ENCODE measurements around the gene GPC1. TPM values are rescaled to one million over a fixed set of nuclear protein-coding genes. Genes with fewer than 3 reads are reported as not detected.
"Not testable (repeated sequence)": the region's sequence is repeated elsewhere in the genome, so short reads cannot be mapped to it uniquely, and the experiment has no call there.

The GPC1 gene
- total RNA-seq, 1 experiment from 2014 or later, result 177 TPM

DNA sequence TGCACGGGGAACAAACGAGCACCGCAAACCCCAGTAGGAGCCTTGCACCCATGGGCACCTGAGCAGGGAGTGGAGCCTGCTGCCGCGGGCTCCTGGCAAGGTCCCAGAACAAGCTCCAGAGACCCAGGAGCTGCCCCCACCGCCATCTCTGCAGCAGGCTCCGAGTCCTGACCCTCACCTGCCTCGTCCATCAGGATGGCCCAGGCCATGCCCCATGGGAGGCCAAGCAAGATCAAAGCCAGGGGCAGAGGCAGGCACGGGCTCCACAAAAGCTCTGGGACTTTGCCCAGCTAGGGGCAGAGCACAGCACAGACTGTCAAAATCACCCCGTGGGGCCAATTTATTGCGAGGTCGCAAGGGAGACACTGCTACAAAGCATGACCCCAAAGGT is 43.6 kb downstream of the GPC1 start:
- H3K36me3 ChIP-seq, result peaks cover 6% of the 10 kb centered on the region
- no peak for DNase-seq
- H3K27me3 ChIP-seq, result no peaks in the 10 kb centered on the region
- H3K4me3 ChIP-seq, result no peak overlapping the region
- H3K9me3 ChIP-seq, result peaks cover 5% of the 10 kb centered on the region

DNA sequence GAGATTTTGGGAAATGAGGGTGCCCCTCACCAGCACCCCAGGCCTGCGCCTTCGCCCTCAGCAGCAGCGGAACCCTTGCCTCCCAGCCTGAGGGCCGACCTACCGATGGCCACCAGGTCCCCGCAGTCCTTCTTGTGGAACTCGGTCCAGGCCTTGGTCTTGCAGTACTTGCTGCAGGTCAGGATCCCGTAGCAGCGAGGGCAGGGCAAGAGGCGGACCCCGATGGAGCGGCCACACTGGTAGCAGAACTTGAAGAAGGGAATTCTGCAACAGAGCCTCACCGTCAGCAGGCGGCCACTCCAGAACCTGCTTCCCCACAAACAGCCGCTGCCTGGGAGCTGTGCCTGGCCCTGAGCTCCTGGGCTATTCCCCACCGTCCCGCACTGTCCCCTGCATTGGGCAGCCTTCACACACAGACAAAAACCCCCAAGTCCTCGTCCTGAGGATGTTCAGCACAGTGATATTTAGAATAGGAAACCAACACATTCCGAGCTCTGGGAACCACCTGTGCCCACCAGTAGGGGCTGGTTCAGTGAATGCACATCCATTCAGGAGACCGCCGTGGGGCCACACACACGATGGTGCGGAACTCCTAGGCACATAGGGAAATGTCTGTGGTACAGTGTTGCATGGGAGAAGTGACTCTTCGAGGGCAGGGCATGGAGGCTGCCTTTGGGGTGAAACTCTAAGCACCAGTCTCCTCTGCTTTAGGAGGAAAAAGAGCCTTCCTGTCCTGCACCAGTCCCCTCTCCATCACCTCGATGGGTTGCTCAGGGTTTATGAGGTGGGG is 45.6 kb downstream of the GPC1 start:
- no peak for DNase-seq
- H3K4me3 ChIP-seq, result no peak overlapping the region
- H3K27me3 ChIP-seq, result no peaks in the 10 kb centered on the region
- peaks cover 7% of the 10 kb centered on the region for H3K9me3 ChIP-seq
- H3K36me3 ChIP-seq, result peaks cover 5% of the 10 kb centered on the region

DNA sequence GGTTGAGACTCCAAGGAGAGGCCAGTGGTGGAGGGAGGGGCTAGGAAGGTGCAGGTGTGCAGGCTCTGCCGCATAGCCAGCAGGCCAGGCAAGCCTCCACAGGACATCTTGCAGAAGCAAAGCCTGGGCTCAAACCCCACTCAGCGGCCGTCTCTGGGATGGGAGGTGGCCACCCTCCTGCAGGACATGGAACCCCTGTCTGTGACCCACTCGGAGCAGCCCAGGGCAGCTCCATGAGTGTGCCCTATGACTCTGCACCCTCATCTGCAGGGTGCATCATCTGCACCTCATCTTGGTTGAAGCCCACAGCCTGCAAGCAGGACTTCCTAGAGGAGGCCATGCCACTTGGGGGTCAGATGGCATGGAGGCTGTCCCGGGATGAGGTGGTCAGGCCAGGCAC is 46.3 kb downstream of the GPC1 start:
- Histone ChIP-seq H3K27me3 (no peaks in the 10 kb centered on the region), H3K36me3 (peaks cover 4% of the 10 kb centered on the region), H3K4me3 (no peak overlapping the region), H3K9me3 (peaks cover 6% of the 10 kb centered on the region)
- DNase-seq, result no peak

DNA sequence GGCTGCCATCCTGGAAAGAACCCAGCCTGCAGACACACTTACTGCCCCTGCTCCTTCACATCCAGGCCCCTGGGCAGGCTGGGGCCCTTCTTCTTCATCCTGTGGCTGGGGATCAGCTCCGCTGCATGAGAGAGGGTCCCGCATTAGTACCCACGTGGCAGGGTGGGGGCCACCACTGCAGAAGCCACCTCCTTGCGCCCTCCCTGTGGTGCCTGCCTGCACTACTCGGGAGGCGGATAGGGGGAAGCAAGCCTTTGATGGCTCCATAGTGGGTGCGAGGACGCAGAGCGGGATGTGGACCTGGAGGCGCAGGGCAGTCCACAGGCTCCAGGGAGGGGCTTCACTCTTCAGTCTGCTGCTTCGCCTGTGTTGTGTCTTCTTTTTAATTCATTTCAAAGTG is 46.7 kb downstream of the GPC1 start:
- no peak for DNase-seq
- no peak overlapping the region for H3K4me3 ChIP-seq
- H3K36me3 ChIP-seq, result peaks cover 4% of the 10 kb centered on the region
- H3K27me3 ChIP-seq, result no peaks in the 10 kb centered on the region
- peaks cover 7% of the 10 kb centered on the region for H3K9me3 ChIP-seq

DNA sequence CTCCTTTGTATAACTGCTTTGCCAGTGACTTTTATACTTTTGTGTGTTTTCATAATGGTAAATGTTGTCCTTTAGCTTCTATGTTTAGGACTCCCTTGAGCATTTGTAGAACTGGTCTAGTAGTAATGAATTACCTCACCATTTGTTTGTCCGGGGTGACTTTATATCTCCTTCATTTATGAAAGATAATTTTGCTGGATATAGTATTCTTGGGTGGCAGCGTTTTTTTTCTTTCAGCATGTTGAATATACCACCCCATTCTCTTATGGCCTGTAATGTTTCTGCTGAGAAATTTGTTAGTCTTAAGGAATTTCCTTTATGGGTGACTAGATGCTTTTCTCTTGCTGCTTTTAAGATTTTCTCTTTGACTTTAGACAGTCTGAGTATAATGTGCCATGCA is 56.0 kb downstream of the GPC1 start:
- Histone ChIP-seq H3K36me3 (peaks cover 11% of the 10 kb centered on the region), H3K9me3 (peaks cover 39% of the 10 kb centered on the region), H3K27me3 (no peaks in the 10 kb centered on the region), H3K4me3 (no peak overlapping the region)
- no peak for DNase-seq

DNA sequence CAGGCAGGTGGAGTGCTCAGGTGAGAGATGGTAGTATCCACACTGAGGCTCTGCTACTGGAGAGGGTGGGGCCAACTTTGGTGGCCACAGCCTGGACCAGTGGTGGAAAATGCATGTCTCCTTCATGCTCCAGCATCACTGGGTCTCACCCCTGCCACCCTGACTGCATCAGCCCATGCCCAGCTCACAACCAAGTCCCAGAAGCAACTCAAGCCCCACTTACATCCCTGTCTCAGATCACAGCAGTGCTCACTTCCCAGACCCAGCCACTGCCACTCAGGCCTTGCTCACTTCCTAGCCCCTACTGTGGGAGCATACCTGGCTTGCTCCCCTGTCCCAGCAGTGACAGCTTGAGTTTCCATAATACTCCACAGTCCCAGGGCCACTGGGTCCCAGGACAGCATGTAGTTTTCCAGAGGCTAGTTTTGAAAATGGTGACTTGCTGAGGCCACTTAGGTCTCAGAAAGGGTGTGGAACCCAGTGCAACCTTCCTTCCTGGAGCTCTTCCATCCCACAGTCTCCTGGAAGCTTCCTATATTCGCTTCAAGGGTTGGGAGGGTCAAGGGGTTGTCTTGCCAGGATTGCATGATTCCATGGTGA is 58.8 kb downstream of the GPC1 start:
- no peak for DNase-seq
- peaks cover 28% of the 10 kb centered on the region for H3K9me3 ChIP-seq
- no peaks in the 10 kb centered on the region for H3K27me3 ChIP-seq
- H3K36me3 ChIP-seq, result peaks cover 27% of the 10 kb centered on the region
- H3K4me3 ChIP-seq, result no peak overlapping the region

DNA sequence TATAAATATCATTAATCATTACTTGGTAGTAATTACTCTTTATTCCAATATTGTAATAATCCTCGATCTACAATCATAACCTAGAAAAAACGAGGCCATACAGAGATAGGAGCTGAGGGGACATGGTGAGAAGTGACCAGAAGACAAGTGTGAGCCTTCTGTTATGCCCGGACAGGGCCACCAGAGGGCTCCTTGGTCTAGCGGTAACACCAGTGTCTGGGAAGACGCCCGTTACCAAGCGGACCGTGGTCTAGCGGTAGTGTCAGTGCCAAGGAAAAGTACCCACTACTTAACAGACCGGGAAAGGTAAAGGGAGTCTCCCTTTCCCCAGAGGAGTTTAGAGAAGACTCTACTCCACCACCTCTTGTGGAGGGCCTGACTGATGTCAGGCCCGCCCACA is 59.5 kb downstream of the GPC1 start:
- not testable (repeated sequence) for H3K27me3 ChIP-seq, DNase-seq, H3K4me3 ChIP-seq
- peaks cover 27% of the 10 kb centered on the region for H3K36me3 ChIP-seq
- H3K9me3 ChIP-seq, result peaks cover 23% of the 10 kb centered on the region

DNA sequence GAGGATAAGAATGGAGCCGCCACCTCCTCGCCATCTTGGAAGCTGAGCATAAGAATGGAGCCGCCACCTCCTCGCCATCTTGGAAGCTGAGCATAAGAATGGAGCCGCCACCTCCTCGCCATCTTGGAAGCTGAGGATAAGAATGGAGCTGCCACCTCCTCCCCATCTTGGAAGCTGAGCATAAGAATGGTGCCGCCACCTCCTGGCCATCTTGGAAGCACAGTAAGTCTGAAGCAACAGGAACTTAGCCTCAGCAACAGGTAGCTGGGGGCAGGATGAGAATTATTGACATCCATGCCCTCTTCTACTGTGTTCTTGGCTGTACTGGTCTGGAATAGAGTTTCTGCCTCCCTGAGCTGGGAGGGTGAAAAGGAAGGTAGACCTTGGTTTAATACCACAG is 61.6 kb downstream of the GPC1 start:
- H3K4me3 ChIP-seq, H3K9me3 ChIP-seq, DNase-seq, H3K27me3 ChIP-seq: not testable (repeated sequence)
- peaks cover 27% of the 10 kb centered on the region for H3K36me3 ChIP-seq

DNA sequence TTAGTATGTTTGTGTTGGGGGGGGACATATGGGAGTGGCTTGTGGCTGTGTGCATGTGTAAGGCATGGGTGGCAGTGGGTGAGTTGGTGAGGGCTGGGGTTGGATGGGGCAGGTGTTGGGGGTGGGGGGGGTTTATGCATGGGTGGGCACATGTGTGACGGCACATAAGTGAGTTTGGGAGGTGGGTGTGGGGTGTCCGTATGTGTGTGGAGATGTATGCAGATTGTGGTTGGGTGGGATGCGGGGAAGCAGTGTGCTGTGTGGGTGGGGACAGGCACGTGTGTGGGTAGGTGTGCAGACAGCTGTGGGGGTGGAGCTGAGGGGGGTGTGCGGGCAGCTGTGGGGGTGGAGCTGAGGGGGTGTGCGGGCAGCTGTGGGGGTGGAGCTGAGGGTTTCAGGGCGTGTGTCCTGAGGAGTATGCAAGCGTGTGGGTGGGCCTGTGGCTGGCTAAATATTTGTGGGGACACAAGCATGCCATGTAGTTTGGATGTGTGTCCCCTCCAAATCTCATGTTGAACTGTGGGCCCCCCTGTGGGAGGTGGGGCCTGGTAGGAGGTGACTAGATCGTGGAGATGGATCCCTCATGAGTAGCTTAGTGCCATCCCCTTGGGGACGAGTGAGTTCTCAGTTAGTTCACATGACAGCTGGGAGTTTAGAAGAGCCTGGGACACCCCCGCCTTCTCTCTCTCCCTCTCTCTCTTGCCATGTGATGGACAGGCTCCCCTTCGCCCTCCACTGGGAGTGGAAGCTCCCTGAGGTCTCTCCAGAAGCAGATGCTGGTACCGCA is 62.9 kb downstream of the GPC1 start:
- H3K9me3 ChIP-seq, result peaks cover 2% of the 10 kb centered on the region
- H3K4me3 ChIP-seq, result no peak overlapping the region
- DNase-seq, result no peak
- H3K27me3 ChIP-seq, result no peaks in the 10 kb centered on the region
- H3K36me3 ChIP-seq, result peaks cover 27% of the 10 kb centered on the region

DNA sequence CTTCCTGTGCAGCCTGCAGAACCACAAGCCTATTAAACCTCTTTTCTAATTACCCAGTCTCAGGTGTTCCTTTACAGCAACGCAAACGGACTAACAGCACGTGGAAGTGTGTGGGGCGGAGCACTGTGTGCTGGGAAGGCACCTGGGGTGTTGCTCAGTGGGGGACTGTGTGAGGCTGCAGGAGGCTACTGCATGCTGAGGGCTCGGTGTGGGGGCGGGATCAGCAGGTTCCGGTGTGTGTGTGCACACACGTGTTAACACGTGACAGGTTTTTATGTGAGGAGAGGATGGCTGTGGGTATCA is 63.4 kb downstream of the GPC1 start:
- Histone ChIP-seq H3K4me3 (no peak overlapping the region), H3K9me3 (no peaks in the 10 kb centered on the region), H3K36me3 (peaks cover 27% of the 10 kb centered on the region), H3K27me3 (no peaks in the 10 kb centered on the region)
- DNase-seq, result no peak

DNA sequence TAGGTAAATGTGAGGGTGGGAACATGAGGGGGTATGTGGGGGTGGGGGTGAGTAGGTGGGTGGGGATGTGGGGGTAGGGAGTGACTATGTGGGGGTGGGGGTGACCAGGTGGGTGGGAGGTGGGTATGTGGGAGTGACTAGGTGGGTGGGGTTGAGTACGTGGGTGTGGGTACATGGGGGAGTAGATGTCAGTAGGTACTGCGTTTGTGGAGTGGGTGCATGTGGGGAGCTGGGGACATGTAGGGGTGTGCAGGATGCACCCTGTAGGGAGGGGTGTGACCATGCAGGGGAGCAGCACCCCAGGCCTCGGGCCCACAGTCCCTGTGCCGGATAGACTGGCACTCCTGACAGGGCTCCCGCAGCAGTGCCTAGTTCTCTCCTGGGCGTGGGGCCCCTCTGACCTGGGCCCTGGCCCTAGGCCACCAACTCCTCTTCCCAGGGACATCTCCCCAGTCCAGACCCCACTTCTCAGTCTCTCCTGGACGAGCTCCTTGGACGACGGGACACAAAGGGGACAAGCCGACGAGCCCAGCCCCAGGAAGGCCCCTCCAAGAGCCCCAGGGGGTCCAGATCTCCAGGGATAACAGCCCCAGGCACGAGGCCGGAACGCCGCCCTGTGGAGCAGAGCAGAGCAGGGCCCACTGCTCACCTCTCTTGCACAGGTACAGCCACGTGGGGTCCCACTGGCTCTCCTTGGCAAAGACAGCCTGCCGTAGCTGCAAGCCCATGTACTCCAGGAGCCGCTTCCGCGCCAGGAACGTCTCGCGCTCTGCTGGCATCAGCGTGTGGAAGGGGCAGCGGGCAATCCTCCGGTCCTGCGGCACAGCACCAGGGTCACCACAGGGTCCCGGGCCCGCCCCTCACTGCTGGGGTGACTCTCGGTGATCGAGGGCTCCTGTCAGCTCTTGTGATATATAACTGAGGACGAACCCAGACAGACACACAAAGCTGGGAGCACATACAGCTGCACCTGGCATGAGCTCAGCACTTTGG is 64.1 kb downstream of the GPC1 start:
- no peak for DNase-seq
- H3K36me3 ChIP-seq, result peaks cover 23% of the 10 kb centered on the region

DNA sequence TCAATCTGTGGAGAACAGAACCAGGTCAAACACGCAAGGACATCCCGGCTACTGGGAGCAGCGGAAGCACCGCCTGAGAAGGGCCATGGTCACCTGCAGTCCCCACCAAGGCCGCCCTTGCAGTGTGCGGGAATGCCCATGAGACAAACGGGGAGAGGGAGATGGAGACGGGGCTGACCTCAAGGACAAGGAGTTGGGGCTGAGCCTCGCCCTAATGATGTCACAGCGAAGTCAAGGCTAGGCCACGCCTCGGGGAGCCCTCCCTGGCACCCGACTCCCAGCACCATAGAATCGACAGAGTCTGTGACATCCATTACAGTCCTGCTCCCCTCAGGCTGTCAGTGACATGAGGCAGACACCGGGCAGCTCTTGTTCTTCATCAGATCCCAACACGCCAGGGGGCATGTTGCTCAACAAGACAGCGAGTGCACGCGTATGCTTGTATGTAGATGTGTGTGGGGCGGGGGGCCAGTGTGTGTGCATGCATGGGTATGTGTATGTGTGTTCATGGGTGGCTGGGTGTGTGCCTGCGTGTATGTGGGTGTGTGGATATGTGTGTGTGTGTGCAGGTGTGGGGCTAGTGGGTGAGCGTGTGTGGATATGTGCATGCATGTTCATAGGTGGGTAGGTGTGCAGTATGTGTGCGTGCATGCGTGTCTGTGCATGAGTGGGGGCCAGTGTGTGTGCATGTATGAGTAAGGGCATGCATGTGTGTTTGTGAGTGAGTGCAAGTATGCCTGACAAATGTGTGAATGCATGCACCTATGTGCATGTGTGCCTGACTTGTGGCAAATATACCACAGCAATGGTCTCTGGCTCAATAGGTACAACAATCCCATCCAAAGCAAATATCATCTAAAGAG is 65.3 kb downstream of the GPC1 start:
- H3K9me3 ChIP-seq, result no peaks in the 10 kb centered on the region
- no peak overlapping the region for H3K4me3 ChIP-seq
- peaks cover 21% of the 10 kb centered on the region for H3K36me3 ChIP-seq
- no peak for DNase-seq
- H3K27me3 ChIP-seq, result no peaks in the 10 kb centered on the region

More for the DNA sequence above, 64.1 kb downstream of the GPC1 start:
- Histone ChIP-seq H3K9me3 (no peaks in the 10 kb centered on the region), H3K27me3 (no peaks in the 10 kb centered on the region), H3K4me3 (no peak overlapping the region)

DNA sequence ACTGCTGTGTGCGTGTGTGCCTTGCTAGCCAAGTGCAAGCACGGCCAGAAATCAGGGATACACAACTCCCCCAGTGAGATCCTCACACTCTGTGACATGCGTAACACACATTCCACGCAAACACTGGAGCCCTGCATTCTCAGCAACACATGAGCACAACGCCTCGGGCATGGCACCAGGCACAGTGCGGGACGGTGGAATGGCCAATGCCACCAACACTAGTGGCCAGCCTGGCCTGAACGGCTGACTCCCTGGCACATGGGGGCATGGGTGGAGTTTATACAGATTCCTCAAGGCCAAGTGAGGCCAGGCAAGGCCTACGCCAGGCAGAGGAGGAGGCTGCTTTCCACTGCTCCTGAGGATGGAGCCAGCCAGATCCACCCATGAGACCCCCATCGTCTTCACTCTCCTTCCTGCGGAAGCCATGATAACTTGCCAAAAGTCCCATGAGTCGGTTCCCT is 66.1 kb downstream of the GPC1 start:
- Histone ChIP-seq H3K36me3 (peaks cover 15% of the 10 kb centered on the region), H3K4me3 (no peak overlapping the region), H3K27me3 (no peaks in the 10 kb centered on the region), H3K9me3 (no peaks in the 10 kb centered on the region)
- DNase-seq, result no peak

DNA sequence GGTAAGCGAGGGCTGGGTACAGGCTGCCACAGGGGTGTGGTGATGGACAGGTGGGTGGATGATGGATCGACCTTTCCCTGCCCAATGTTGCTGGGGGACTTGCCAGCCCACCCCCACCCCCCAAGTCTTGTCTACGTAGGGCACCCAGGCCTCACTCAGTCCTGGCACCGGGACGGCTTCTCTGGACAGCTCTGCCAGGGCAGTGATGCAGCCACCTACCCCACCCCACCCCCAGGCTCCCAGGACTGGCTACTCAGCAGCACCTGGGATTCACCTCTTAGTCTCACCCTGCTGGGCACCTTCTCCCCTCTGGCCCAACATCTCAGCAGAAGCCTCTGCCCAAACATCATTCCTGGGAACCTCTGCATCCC is 66.6 kb downstream of the GPC1 start:
- H3K4me3 ChIP-seq, result no peak overlapping the region
- no peaks in the 10 kb centered on the region for H3K27me3 ChIP-seq
- H3K36me3 ChIP-seq, result peaks cover 12% of the 10 kb centered on the region
- DNase-seq, result no peak
- no peaks in the 10 kb centered on the region for H3K9me3 ChIP-seq

DNA sequence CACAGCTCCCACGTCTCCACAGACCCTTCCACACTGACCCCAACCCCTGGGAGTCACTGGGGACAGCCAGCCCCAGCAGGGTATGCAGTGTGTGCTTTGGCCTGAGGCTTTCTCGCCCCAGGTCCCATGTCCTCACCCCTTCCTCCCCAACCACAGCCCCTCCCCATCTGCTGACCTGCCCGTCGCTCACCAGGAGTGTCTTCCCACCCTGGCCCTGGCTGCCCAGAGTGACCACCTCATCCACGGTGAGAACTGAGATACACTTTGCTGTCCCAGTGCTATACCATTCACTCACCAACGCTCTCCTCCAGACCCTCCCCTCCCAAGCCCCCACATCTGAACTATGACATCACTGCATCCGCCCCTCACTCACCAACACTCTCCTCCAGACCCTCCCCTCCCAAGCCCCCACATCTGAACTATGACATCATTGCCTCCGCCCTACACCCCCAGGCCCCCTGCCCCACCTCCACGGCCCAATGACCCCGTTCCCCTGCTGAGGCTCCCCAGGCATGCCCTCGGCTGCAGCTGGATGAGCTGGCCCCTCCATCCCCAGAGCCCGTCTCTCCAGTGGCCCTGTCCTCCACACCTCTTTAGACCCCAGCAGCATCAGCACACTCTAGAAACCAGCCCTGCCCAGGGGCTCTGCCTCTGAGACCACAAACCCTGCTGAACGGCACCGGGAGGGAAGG is 67.1 kb downstream of the GPC1 start:
- Histone ChIP-seq H3K27me3 (no peaks in the 10 kb centered on the region), H3K9me3 (no peaks in the 10 kb centered on the region), H3K36me3 (peaks cover 7% of the 10 kb centered on the region), H3K4me3 (no peak overlapping the region)
- DNase-seq, result no peak

Measured in MG63 (cell line).